ENCODE measurements around the gene PADI4. TPM values are rescaled to one million over a fixed set of nuclear protein-coding genes. Genes with fewer than 3 reads are reported as not detected.

Gene PADI4
- total RNA-seq, 4 donors from 2014 or later, result not detected

- no peaks in the 10 kb centered on the region for H3K4me1 ChIP-seq
- DNase-seq, result no peak
- no peaks in the 10 kb centered on the region for H3K36me3 ChIP-seq
- TF ChIP-seq POLR2A (IDR thresholded peaks at IDR 0.05) (no peak), CTCF (IDR thresholded peaks at IDR 0.05) (no peak)
- H3K27me3 ChIP-seq, result no peaks in the 10 kb centered on the region
- H3K9me3 ChIP-seq, result no peaks in the 10 kb centered on the region
- H3K27ac ChIP-seq, result no peak overlapping the region
- no peak overlapping the region for H3K4me3 ChIP-seq
Observed at GRCh38 chr1:17350083-17350482, 42.1 kb downstream of the PADI4 start.

- no peaks in the 10 kb centered on the region for H3K36me3 ChIP-seq
- TF ChIP-seq CTCF (IDR thresholded peaks at IDR 0.05), result no peak
- TF ChIP-seq POLR2A (IDR thresholded peaks at IDR 0.05), result no peak
- H3K4me3 ChIP-seq, result no peak overlapping the region
- no peak overlapping the region for H3K27ac ChIP-seq
- no peaks in the 10 kb centered on the region for H3K9me3 ChIP-seq
- no peaks in the 10 kb centered on the region for H3K4me1 ChIP-seq
- no peaks in the 10 kb centered on the region for H3K27me3 ChIP-seq
- no peak for DNase-seq
Observed at GRCh38 chr1:17350928-17351446, 43.0 kb downstream of the PADI4 start.

GRCh38 chr1:17351598-17352324 lies 43.8 kb downstream of the PADI4 start:
- no peaks in the 10 kb centered on the region for H3K4me1 ChIP-seq
- no peaks in the 10 kb centered on the region for H3K9me3 ChIP-seq
- H3K36me3 ChIP-seq, result no peaks in the 10 kb centered on the region
- TF ChIP-seq POLR2A (IDR thresholded peaks at IDR 0.05) (no peak), CTCF (IDR thresholded peaks at IDR 0.05) (no peak)
- no peak overlapping the region for H3K27ac ChIP-seq
- no peaks in the 10 kb centered on the region for H3K27me3 ChIP-seq
- no peak for DNase-seq
- no peak overlapping the region for H3K4me3 ChIP-seq

- H3K4me3 ChIP-seq, result no peak overlapping the region
- no peak for DNase-seq
- H3K9me3 ChIP-seq, result no peaks in the 10 kb centered on the region
- no peaks in the 10 kb centered on the region for H3K36me3 ChIP-seq
- no peak overlapping the region for H3K27ac ChIP-seq
- no peaks in the 10 kb centered on the region for H3K4me1 ChIP-seq
- H3K27me3 ChIP-seq, result no peaks in the 10 kb centered on the region
- TF ChIP-seq POLR2A (IDR thresholded peaks at IDR 0.05) (no peak), CTCF (IDR thresholded peaks at IDR 0.05) (no peak)
Observed at GRCh38 chr1:17352419-17352909, 44.5 kb downstream of the PADI4 start.

GRCh38 chr1:17355898-17356297 lies 47.9 kb downstream of the PADI4 start:
- DNase-seq, result peak in 1 of 3 donors; percentile 37
- H3K4me1 ChIP-seq, result no peaks in the 10 kb centered on the region
- TF ChIP-seq POLR2A (IDR thresholded peaks at IDR 0.05), result no peak
- no peak for TF ChIP-seq CTCF (IDR thresholded peaks at IDR 0.05)
- no peaks in the 10 kb centered on the region for H3K27me3 ChIP-seq
- H3K4me3 ChIP-seq, result no peak overlapping the region
- no peak overlapping the region for H3K27ac ChIP-seq
- no peaks in the 10 kb centered on the region for H3K36me3 ChIP-seq
- H3K9me3 ChIP-seq, result no peaks in the 10 kb centered on the region

Data from Peyer's patch (tissue), 4 donors.